Measurements from ENCODE around the gene USP32.

DNA sequence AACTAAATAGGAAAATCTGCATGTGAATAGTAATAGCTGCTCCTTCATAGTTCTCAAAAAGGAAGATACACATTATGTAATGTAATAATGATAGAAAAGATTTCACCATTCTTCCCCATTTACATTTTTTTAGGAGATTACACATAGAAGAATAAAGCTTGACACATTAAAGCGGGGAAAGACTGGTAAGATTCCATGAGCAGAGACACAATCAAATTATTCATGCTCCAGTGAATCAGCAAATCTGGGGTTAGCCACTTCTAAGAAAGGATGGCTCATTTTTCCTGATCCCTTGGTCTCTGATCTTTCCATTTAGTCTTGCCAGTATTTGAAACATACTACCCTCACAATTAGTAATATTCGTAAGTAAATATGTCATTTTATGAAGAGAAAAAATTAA lies 160.2 kb downstream of the USP32 start:
- TF ChIP-seq, protein P1, sequence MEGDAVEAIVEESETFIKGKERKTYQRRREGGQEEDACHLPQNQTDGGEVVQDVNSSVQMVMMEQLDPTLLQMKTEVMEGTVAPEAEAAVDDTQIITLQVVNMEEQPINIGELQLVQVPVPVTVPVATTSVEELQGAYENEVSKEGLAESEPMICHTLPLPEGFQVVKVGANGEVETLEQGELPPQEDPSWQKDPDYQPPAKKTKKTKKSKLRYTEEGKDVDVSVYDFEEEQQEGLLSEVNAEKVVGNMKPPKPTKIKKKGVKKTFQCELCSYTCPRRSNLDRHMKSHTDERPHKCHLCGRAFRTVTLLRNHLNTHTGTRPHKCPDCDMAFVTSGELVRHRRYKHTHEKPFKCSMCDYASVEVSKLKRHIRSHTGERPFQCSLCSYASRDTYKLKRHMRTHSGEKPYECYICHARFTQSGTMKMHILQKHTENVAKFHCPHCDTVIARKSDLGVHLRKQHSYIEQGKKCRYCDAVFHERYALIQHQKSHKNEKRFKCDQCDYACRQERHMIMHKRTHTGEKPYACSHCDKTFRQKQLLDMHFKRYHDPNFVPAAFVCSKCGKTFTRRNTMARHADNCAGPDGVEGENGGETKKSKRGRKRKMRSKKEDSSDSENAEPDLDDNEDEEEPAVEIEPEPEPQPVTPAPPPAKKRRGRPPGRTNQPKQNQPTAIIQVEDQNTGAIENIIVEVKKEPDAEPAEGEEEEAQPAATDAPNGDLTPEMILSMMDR (optimal IDR thresholded peaks at IDR 0.05 in 1 of 3, IDR thresholded peaks at IDR 0.05 in 1 of 3, conservative IDR thresholded peaks at IDR 0.05 in 1 of 3; ENCODE audit: extremely low read depth in 1 of 3, insufficient read depth in 2 of 3, low read length in 3 of 3) = no peak
- no peak for TF ChIP-seq EZH2 (IDR thresholded peaks at IDR 0.05; ENCODE audit: low read length)
